Right atrium auricular region (tissue), 2 donors: ENCODE data around the gene CHST15. TPM values are rescaled to one million over a fixed set of nuclear protein-coding genes. Genes with fewer than 3 reads are reported as not detected.
A peak's percentile ranks its signal among the peaks of the same experiment; 100 is the strongest.

Source experiments
- DNase-seq: peaks from one replicate; pipeline ENCODE4 v3.0.0-alpha.2; 2019; ENCODE audit warnings: low spot score
- H3K27ac ChIP-seq, 2 donors: fragments of 200-600 bp; sonication (generic); 1 replicate in 1 of 2; 2 replicates in 1 of 2; pipeline ENCODE4 v1.5.1; 2016 to 2019
- H3K27me3 ChIP-seq, 2 donors: fragments of 200-600 bp; sonication (generic); one replicate each; pipeline versions ENCODE4 v1.5.1 to v1.6.0; 2017 to 2019
- H3K36me3 ChIP-seq: fragments of 200-600 bp; sonication (generic); one replicate; pipeline ENCODE4 v1.5.1; 2016
- H3K4me1 ChIP-seq, 2 donors: fragments of 200-600 bp; sonication (generic); one replicate each; pipeline versions ENCODE4 v1.5.1 to v1.6.0; 2017 to 2019
- H3K4me3 ChIP-seq, 2 donors: fragments of 200-600 bp; sonication (generic); 1 replicate in 1 of 2; 2 replicates in 1 of 2; pipeline ENCODE4 v1.5.1; 2017 to 2019; ENCODE audit warnings: mild to moderate bottlenecking in 1 of 2, moderate library complexity in 1 of 2
- H3K9me3 ChIP-seq, 2 donors: fragments of 200-600 bp; sonication (generic); one replicate each; pipeline ENCODE4 v1.5.1; 2019
- total RNA-seq, 2 donors: library from RNA; depleted of rRNA; stranded (reverse); fragments of >200 nt; gene quantifications; one replicate each; pipeline ENCODE4 v1.1.0, GENCODE V29; 2016
- TF ChIP-seq, protein P1 (sequence below), 2 donors: fragments of 200-600 bp; sonication (generic); IDR thresholded peaks; one replicate each; pipeline ENCODE4 v1.5.1; 2019; ENCODE audit warnings: antibody characterized with exemption in 2 of 2

CHST15 gene, protein sequence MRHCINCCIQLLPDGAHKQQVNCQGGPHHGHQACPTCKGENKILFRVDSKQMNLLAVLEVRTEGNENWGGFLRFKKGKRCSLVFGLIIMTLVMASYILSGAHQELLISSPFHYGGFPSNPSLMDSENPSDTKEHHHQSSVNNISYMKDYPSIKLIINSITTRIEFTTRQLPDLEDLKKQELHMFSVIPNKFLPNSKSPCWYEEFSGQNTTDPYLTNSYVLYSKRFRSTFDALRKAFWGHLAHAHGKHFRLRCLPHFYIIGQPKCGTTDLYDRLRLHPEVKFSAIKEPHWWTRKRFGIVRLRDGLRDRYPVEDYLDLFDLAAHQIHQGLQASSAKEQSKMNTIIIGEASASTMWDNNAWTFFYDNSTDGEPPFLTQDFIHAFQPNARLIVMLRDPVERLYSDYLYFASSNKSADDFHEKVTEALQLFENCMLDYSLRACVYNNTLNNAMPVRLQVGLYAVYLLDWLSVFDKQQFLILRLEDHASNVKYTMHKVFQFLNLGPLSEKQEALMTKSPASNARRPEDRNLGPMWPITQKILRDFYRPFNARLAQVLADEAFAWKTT
- total RNA-seq = 10 to 100 TPM in 1 of 2 donors, 1 to 10 TPM in 1; 7.0 to 14.2 TPM

DNA sequence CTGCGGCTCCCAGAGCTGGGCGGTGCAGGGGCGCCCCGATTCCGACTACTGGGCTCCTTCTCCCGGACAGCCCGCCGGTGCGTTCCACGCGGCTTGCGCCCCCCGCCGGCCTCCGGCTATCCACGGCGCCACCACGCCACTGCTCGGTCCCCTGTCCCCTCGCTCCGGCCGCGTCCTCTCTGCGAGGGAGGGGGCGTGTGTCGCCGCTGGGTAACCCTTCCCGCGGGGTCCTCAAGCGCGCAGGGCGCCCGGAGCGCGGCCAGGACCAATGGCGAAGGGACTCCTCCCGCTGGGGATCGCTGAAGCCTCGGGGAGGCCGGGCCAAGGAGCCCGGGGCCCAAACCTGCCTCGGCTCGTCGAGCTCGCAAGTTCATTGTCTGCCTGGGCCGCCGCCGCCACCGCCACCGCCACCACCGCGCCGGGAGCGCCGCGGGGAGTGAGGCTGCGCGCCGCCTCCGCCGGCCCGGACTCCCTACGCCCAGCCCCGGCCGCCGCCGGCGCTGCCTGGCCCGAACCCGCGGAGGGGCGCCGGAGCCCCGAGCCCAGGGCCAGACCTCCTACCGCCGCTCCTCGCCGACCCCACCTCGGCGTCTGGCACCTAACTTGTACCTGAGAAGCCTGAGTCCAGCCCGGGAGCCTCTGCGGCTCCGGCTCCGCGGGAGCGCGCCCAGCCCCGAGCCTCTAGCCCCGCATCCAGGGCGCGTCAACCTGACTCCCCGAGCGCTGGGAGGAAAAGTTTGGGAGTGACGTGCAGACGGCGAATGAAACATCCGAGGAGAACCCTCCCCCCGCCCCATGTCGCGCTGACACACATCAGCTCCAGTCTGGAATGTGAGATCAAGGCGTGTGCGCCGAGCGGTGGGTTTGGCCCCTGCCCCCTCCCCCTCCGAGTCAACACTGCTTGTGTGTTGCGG, at the start of gene CHST15:
CHST15 (minus strand) TSS at position 739 of the 914 bp plus-strand sequence. CDS start 47,386 bp downstream, outside the sequence.
- no peaks in the 10 kb centered on the region for H3K36me3 ChIP-seq
- TF ChIP-seq, protein P1, sequence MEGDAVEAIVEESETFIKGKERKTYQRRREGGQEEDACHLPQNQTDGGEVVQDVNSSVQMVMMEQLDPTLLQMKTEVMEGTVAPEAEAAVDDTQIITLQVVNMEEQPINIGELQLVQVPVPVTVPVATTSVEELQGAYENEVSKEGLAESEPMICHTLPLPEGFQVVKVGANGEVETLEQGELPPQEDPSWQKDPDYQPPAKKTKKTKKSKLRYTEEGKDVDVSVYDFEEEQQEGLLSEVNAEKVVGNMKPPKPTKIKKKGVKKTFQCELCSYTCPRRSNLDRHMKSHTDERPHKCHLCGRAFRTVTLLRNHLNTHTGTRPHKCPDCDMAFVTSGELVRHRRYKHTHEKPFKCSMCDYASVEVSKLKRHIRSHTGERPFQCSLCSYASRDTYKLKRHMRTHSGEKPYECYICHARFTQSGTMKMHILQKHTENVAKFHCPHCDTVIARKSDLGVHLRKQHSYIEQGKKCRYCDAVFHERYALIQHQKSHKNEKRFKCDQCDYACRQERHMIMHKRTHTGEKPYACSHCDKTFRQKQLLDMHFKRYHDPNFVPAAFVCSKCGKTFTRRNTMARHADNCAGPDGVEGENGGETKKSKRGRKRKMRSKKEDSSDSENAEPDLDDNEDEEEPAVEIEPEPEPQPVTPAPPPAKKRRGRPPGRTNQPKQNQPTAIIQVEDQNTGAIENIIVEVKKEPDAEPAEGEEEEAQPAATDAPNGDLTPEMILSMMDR (IDR thresholded peaks at IDR 0.05) = peak in 1 of 2 donors; percentile 40
- peak within 1 kb of the TSS; percentile 52 to 63 for H3K4me3 ChIP-seq
- peak; percentile 74 for DNase-seq
- peak within 1 kb of the TSS; percentile 66 to 67 for H3K27ac ChIP-seq
- H3K9me3 ChIP-seq = peaks cover 0 to 5% of the 10 kb centered on the region in 2 donors
- peaks cover 0 to 30% of the 10 kb centered on the region in 2 donors for H3K4me1 ChIP-seq
- H3K27me3 ChIP-seq = no peaks in the 10 kb centered on the region

DNA sequence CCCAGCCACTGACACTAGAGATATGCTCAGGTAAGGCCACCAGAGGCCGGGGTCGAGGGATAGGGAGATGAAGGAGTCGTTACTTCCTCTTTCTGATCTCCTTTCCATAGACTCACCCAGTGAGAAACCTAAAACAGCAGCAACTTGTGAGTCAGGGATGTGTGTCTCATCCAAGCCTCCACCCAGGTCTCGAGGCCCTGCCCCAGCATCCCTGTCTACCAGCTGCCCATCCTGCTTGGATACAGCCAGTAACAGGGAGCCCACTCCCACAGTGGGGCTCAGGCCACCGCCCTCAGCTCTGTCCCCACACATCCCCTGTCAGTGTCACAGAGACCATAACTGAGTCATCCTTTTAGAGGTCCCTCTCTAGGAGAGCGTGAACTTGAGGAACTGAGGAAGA, 49.6 kb upstream of the CHST15 start:
- Histone ChIP-seq H3K27me3 (no peaks in the 10 kb centered on the region), H3K36me3 (no peaks in the 10 kb centered on the region), H3K4me1 (peaks cover 0 to 4% of the 10 kb centered on the region in 2 donors), H3K4me3 (no peak overlapping the region), H3K9me3 (peaks cover 0 to 13% of the 10 kb centered on the region in 2 donors), H3K27ac (no peak overlapping the region)
- no peak for DNase-seq
- TF ChIP-seq, protein P1 (IDR thresholded peaks at IDR 0.05) = no peak

DNA sequence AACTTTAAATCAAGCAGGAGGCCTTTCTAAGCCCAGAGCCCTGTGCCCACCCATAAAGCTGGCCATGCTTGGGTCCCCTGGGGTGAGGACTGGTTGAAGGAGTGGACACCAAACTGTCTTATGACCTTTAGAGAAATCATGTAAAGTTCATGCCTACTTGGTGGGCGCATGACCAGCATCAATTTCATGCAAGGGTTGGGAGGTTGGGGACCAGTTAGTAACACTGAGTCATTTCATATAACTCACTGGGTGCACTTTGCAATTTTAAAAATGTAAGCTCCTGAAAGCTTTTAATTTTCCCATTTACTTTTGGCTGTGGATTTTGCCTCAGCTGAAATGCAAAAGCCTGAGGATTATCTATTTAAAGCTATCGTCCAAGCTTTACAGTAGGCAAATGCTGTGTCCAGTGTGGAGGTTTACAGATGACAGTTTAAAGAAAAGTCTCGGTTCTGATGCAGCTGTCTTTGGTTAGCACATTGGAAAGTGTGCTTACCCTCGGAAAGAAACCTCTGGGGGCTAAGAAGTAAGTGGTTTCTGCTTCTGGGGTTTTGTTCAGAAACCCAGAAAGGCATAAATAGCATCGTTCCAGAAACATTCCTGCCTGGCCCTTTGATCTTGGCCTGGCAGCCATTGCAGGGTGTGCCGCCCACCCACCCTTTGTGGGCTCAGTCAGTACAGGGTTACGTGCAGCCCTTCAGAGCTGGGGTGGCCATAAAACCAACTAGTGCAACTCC, 48.8 kb upstream of the CHST15 start:
- Histone ChIP-seq H3K36me3 (no peaks in the 10 kb centered on the region), H3K4me1 (peaks cover 0 to 4% of the 10 kb centered on the region in 2 donors), H3K9me3 (peaks cover 0 to 13% of the 10 kb centered on the region in 2 donors), H3K27ac (no peak overlapping the region), H3K27me3 (no peaks in the 10 kb centered on the region), H3K4me3 (no peak overlapping the region)
- no peak for DNase-seq
- TF ChIP-seq, protein P1 (IDR thresholded peaks at IDR 0.05) = no peak

DNA sequence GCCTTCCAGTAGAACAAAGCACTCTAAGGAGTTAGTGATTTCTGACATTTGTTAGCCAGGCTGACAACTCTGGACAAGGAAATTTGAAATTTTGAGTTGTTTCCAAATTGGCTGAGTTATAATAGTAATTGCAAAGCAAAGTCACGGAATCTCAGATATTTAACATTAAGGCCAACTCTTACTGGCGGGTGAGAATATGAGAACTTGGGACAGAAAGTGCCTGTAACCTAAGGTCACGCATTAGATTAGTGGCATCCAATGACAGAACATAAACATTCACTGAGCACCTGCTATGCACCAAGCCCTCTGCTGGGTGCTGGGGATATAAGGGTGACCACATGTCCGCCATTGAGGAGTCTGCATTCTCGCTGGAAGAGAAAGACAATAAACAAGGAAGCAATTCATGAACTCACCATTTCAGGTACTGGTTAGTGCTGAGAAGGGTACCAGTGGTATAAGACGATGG, 45.5 kb upstream of the CHST15 start:
- H3K4me1 ChIP-seq = no peaks in the 10 kb centered on the region
- no peak for DNase-seq
- no peaks in the 10 kb centered on the region for H3K27me3 ChIP-seq
- TF ChIP-seq, protein P1 (IDR thresholded peaks at IDR 0.05) = no peak
- H3K9me3 ChIP-seq = peaks cover 0 to 13% of the 10 kb centered on the region in 2 donors
- no peak overlapping the region for H3K4me3 ChIP-seq
- no peak overlapping the region for H3K27ac ChIP-seq
- H3K36me3 ChIP-seq = no peaks in the 10 kb centered on the region
